ENCODE data around the gene ACRBP. TPM values are rescaled to one million over a fixed set of nuclear protein-coding genes. Genes with fewer than 3 reads are reported as not detected.

Gene ACRBP
- polyA plus RNA-seq, 1 donor from 2014 or later, result 1.6 TPM

DNA sequence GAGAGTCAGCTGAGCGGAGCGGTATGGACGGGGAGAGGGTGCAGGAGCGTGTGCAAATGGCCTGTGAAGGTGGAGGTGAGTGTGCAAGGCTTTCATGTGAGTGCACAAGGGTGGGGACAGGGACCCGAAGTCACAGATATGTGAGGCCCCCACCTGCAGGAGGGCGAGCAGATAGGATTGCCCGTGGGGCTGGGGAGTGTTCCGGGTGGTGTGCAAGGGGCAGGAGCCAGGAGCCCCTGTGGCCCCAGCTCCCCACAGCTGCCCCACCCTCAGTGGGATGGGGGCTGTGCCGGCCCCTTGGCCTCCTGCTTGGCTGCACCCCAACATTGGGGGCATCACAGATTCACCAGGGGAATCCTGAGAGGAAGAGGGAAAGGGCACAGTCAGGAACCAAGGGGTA, 47.5 kb upstream of the ACRBP start:
- no peak overlapping the region for H3K9ac ChIP-seq (ENCODE audit: low read length)
- peaks cover 7% of the 10 kb centered on the region for H3K79me2 ChIP-seq (replicated peaks; ENCODE audit: insufficient read depth, low read length)
- no peak overlapping the region for H3K4me2 ChIP-seq (ENCODE audit: low read length)
- no peak overlapping the region for H3K4me3 ChIP-seq (ENCODE audit: low read length)
- H3K27ac ChIP-seq (ENCODE audit: low read length), result no peak overlapping the region
- no peaks in the 10 kb centered on the region for H3K27me3 ChIP-seq (ENCODE audit: insufficient read depth, low read depth, low read length)
- no peaks in the 10 kb centered on the region for H3K36me3 ChIP-seq (ENCODE audit: insufficient read depth, low read length)
- no peaks in the 10 kb centered on the region for H3K9me2 ChIP-seq (ENCODE audit: insufficient read depth, low read length)
- H3F3A ChIP-seq (ENCODE audit: insufficient read depth, low read length, poor library complexity, severe bottlenecking), result no peaks in the 10 kb centered on the region
- no peak for TF ChIP-seq POLR2AphosphoS5 (IDR thresholded peaks at IDR 0.05)
- TF ChIP-seq, protein P1, sequence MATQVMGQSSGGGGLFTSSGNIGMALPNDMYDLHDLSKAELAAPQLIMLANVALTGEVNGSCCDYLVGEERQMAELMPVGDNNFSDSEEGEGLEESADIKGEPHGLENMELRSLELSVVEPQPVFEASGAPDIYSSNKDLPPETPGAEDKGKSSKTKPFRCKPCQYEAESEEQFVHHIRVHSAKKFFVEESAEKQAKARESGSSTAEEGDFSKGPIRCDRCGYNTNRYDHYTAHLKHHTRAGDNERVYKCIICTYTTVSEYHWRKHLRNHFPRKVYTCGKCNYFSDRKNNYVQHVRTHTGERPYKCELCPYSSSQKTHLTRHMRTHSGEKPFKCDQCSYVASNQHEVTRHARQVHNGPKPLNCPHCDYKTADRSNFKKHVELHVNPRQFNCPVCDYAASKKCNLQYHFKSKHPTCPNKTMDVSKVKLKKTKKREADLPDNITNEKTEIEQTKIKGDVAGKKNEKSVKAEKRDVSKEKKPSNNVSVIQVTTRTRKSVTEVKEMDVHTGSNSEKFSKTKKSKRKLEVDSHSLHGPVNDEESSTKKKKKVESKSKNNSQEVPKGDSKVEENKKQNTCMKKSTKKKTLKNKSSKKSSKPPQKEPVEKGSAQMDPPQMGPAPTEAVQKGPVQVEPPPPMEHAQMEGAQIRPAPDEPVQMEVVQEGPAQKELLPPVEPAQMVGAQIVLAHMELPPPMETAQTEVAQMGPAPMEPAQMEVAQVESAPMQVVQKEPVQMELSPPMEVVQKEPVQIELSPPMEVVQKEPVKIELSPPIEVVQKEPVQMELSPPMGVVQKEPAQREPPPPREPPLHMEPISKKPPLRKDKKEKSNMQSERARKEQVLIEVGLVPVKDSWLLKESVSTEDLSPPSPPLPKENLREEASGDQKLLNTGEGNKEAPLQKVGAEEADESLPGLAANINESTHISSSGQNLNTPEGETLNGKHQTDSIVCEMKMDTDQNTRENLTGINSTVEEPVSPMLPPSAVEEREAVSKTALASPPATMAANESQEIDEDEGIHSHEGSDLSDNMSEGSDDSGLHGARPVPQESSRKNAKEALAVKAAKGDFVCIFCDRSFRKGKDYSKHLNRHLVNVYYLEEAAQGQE (IDR thresholded peaks at IDR 0.05; ENCODE audit: borderline replicate concordance), result no peak
- TF ChIP-seq EZH2 (IDR thresholded peaks at IDR 0.05; ENCODE audit: borderline replicate concordance, insufficient read depth, low read length, poor library complexity, severe bottlenecking), result no peak
- TF ChIP-seq EP300 (conservative IDR thresholded peaks at IDR 0.05; ENCODE audit: poor library complexity, severe bottlenecking), result no peak
- no peak for TF ChIP-seq RAD21 (conservative IDR thresholded peaks at IDR 0.05)
- TF ChIP-seq, protein P2, sequence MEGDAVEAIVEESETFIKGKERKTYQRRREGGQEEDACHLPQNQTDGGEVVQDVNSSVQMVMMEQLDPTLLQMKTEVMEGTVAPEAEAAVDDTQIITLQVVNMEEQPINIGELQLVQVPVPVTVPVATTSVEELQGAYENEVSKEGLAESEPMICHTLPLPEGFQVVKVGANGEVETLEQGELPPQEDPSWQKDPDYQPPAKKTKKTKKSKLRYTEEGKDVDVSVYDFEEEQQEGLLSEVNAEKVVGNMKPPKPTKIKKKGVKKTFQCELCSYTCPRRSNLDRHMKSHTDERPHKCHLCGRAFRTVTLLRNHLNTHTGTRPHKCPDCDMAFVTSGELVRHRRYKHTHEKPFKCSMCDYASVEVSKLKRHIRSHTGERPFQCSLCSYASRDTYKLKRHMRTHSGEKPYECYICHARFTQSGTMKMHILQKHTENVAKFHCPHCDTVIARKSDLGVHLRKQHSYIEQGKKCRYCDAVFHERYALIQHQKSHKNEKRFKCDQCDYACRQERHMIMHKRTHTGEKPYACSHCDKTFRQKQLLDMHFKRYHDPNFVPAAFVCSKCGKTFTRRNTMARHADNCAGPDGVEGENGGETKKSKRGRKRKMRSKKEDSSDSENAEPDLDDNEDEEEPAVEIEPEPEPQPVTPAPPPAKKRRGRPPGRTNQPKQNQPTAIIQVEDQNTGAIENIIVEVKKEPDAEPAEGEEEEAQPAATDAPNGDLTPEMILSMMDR (IDR thresholded peaks at IDR 0.05; ENCODE audit: poor library complexity, severe bottlenecking), result no peak
- TF ChIP-seq MXI1 (conservative IDR thresholded peaks at IDR 0.05; ENCODE audit: poor library complexity, severe bottlenecking), result no peak
- TF ChIP-seq SMC3 (conservative IDR thresholded peaks at IDR 0.05; ENCODE audit: poor library complexity), result no peak
- no peak for TF ChIP-seq TAF1 (IDR thresholded peaks at IDR 0.05; ENCODE audit: low read depth)
- H4K20me1 ChIP-seq (ENCODE audit: insufficient read depth), result no peaks in the 10 kb centered on the region
- no peak overlapping the region for H2AFZ ChIP-seq (ENCODE audit: low read depth, low read length)
- no peaks in the 10 kb centered on the region for H3K9me3 ChIP-seq (ENCODE audit: low read length)

DNA sequence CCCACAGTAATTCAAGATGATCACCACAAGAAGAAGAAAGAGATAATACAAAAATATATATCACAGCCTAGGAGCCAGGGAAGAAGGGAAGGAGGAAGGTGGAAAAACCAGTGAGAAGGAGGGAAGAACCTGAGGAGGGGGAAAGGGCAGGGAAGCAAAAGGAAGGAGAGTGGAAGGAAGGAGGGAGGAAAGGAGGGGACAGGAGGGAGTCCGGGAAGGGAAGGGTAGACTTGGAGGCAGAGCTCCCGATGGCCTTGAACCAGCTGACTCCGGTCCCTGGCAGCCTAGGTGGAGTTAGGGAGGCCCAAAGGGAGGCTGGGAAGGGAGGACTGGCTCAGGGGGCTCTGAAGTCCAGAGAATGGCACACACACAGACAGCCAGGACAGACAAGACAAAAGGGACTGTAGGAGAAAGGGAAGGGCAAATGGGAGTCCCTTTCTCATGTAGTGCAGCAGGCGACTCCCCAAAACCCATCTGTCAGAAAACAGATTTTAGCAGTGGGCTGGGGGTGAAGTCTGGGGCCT, 46.7 kb upstream of the ACRBP start:
- Histone ChIP-seq H3K9me2 (ENCODE audit: insufficient read depth, low read length) (no peaks in the 10 kb centered on the region), H2AFZ (ENCODE audit: low read depth, low read length) (no peak overlapping the region), H3K79me2 (replicated peaks; ENCODE audit: insufficient read depth, low read length) (peaks cover 9% of the 10 kb centered on the region), H3K9ac (ENCODE audit: low read length) (no peak overlapping the region), H3K9me3 (ENCODE audit: low read length) (no peaks in the 10 kb centered on the region), H3K4me2 (ENCODE audit: low read length) (no peak overlapping the region), H3K27ac (ENCODE audit: low read length) (no peak overlapping the region), H4K20me1 (ENCODE audit: insufficient read depth) (no peaks in the 10 kb centered on the region), H3K27me3 (ENCODE audit: insufficient read depth, low read depth, low read length) (no peaks in the 10 kb centered on the region), H3K36me3 (ENCODE audit: insufficient read depth, low read length) (no peaks in the 10 kb centered on the region), H3F3A (ENCODE audit: insufficient read depth, low read length, poor library complexity, severe bottlenecking) (no peaks in the 10 kb centered on the region), H3K4me3 (ENCODE audit: low read length) (no peak overlapping the region)
- no peak for TF ChIP-seq MXI1 (conservative IDR thresholded peaks at IDR 0.05; ENCODE audit: poor library complexity, severe bottlenecking)
- no peak for TF ChIP-seq EP300 (conservative IDR thresholded peaks at IDR 0.05; ENCODE audit: poor library complexity, severe bottlenecking)
- TF ChIP-seq RAD21 (conservative IDR thresholded peaks at IDR 0.05), result no peak
- TF ChIP-seq TAF1 (IDR thresholded peaks at IDR 0.05; ENCODE audit: low read depth), result no peak
- TF ChIP-seq EZH2 (IDR thresholded peaks at IDR 0.05; ENCODE audit: borderline replicate concordance, insufficient read depth, low read length, poor library complexity, severe bottlenecking), result no peak
- TF ChIP-seq, protein P2 (IDR thresholded peaks at IDR 0.05; ENCODE audit: poor library complexity, severe bottlenecking), result no peak
- TF ChIP-seq POLR2AphosphoS5 (IDR thresholded peaks at IDR 0.05), result no peak
- TF ChIP-seq, protein P1 (IDR thresholded peaks at IDR 0.05; ENCODE audit: borderline replicate concordance), result no peak
- no peak for TF ChIP-seq SMC3 (conservative IDR thresholded peaks at IDR 0.05; ENCODE audit: poor library complexity)

Measured in neural cell (in vitro differentiated cells).